ENCODE results near the gene NCOA7.

DNA sequence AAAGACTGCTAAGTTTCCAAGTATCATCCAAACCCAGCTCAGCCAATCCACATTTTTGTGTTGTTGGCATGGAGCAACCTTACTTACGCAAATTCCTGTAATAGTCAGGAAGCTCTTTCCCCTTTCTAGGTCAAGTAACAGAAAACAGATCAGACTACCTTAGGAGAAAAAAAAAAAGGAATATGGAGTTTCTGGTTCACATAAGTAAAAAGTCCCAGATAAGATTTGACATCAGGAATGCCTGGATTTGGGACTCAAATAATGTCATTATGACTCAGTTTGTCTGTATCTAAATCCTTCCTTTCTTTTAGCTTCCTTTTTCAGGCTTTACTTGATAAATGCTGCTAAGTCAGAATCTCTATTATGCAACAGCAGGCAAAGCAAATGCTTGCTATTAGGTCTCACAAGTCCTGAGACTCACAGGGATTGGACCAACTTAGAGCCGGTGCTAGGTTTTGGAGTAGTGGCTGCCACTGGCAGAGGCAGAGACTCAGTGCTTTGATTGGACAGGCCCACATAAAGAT, 44.5 kb downstream of the NCOA7 start:
- TF ChIP-seq, protein P1, sequence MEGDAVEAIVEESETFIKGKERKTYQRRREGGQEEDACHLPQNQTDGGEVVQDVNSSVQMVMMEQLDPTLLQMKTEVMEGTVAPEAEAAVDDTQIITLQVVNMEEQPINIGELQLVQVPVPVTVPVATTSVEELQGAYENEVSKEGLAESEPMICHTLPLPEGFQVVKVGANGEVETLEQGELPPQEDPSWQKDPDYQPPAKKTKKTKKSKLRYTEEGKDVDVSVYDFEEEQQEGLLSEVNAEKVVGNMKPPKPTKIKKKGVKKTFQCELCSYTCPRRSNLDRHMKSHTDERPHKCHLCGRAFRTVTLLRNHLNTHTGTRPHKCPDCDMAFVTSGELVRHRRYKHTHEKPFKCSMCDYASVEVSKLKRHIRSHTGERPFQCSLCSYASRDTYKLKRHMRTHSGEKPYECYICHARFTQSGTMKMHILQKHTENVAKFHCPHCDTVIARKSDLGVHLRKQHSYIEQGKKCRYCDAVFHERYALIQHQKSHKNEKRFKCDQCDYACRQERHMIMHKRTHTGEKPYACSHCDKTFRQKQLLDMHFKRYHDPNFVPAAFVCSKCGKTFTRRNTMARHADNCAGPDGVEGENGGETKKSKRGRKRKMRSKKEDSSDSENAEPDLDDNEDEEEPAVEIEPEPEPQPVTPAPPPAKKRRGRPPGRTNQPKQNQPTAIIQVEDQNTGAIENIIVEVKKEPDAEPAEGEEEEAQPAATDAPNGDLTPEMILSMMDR (IDR thresholded peaks at IDR 0.05) = no peak
- peak; percentile 24 for TF ChIP-seq EP300 (IDR thresholded peaks at IDR 0.05)
- no peak for TF ChIP-seq POLR2A (IDR thresholded peaks at IDR 0.05)
